GM23338 (cell line): ENCODE measurements around the gene PTPDC1. TPM values are rescaled to one million over a fixed set of nuclear protein-coding genes. Genes with fewer than 3 reads are reported as not detected.

Experiments used
- ATAC-seq: fragments of 200-7000 bp; cut with Tn5 transposase; 3 replicates; pipeline ENCODE4 v1.9.1; 2020
- DNase-seq: peaks from one replicate; pipeline ENCODE4 v3.0.0-alpha.2; 2015; ENCODE audit warnings: low spot score
- H2AFZ ChIP-seq: fragments of 200-600 bp; sonication (generic); 2 replicates; pipeline ENCODE4 v1.8.0; 2016; ENCODE audit warnings: antibody characterized with exemption, mild to moderate bottlenecking, moderate library complexity
- H3F3A ChIP-seq: fragments of 200-600 bp; sonication (generic); replicated peaks from 2 replicates; pipeline ENCODE4 v1.8.0; 2017; ENCODE audit warnings: antibody characterized with exemption, mixed run types, low read depth
- H3K27ac ChIP-seq: fragments of 200-600 bp; sonication (generic); 2 replicates; pipeline ENCODE4 v1.6.1; 2016; ENCODE audit warnings: low read depth
- H3K27me3 ChIP-seq: fragments of 200-600 bp; sonication (generic); 2 replicates; pipeline ENCODE4 v1.8.0; 2016; ENCODE audit warnings: mild to moderate bottlenecking, mixed run types, moderate library complexity; ENCODE audit not compliant: insufficient read depth
- H3K36me3 ChIP-seq: fragments of 200-600 bp; sonication (generic); 2 replicates; pipeline ENCODE4 v1.8.0; 2016; ENCODE audit warnings: mild to moderate bottlenecking; ENCODE audit not compliant: insufficient read depth
- H3K4me1 ChIP-seq: fragments of 200-600 bp; sonication (generic); 2 replicates; pipeline ENCODE4 v1.8.0; 2016; ENCODE audit warnings: mild to moderate bottlenecking, moderate library complexity; ENCODE audit not compliant: insufficient read depth
- H3K4me2 ChIP-seq: fragments of 200-600 bp; sonication (generic); 2 replicates; pipeline ENCODE4 v1.7.1; 2017; ENCODE audit warnings: mixed run types
- H3K4me3 ChIP-seq: fragments of 200-600 bp; sonication (generic); 2 replicates; pipeline ENCODE4 v1.6.1; 2016; ENCODE audit warnings: mixed run types
- H3K79me2 ChIP-seq: fragments of 200-600 bp; sonication (generic); replicated peaks from 2 replicates; pipeline ENCODE4 v1.8.0; 2017; ENCODE audit warnings: mild to moderate bottlenecking; ENCODE audit not compliant: insufficient read depth
- H3K9me2 ChIP-seq: fragments of 200-600 bp; sonication (generic); 2 replicates; pipeline ENCODE4 v1.8.0; 2017; ENCODE audit not compliant: insufficient read depth
- H4K20me1 ChIP-seq: fragments of 200-600 bp; sonication (generic); replicated peaks from 2 replicates; pipeline ENCODE4 v1.8.0; 2017; ENCODE audit warnings: mild to moderate bottlenecking; ENCODE audit not compliant: insufficient read depth
- H3K27ac Mint-ChIP-seq: 2 replicates; pipeline ENCODE4 v1.8.0; 2020; ENCODE audit warnings: inconsistent platforms, mild to moderate bottlenecking, moderate library complexity, mixed read lengths
- H3K27me3 Mint-ChIP-seq: 3 replicates; pipeline ENCODE4 v1.8.0; 2022; ENCODE audit warnings: low read depth, mild to moderate bottlenecking, moderate library complexity, mixed read lengths, inconsistent platforms; ENCODE audit not compliant: insufficient read depth, poor library complexity
- H3K36me3 Mint-ChIP-seq: 3 replicates; pipeline ENCODE4 v1.8.0; 2021; ENCODE audit warnings: low read depth, mild to moderate bottlenecking, inconsistent platforms, moderate library complexity, mixed read lengths
- H3K4me1 Mint-ChIP-seq: 3 replicates; pipeline ENCODE4 v1.8.0; 2020; ENCODE audit warnings: mild to moderate bottlenecking, inconsistent platforms, mixed read lengths
- H3K4me3 Mint-ChIP-seq: 3 replicates; pipeline ENCODE4 v1.8.0; 2021; ENCODE audit warnings: moderate library complexity, mild to moderate bottlenecking, inconsistent platforms, mixed read lengths
- H3K9me3 Mint-ChIP-seq: 3 replicates; pipeline ENCODE4 v1.8.0; 2020; ENCODE audit warnings: moderate library complexity, mild to moderate bottlenecking, inconsistent platforms, mixed read lengths
- CREB1 ChIP-seq: fragments of 250-450 bp; sonication (Bioruptor Pico); IDR thresholded peaks from 2 replicates; pipeline ENCODE4 v1.5.0; 2020; ENCODE audit warnings: low read depth, mild to moderate bottlenecking, moderate library complexity
- ETS1 ChIP-seq: IDR thresholded peaks from 2 replicates; pipeline ENCODE4 v1.6.1; 2016; ENCODE audit warnings: antibody characterized with exemption
- EZH2 ChIP-seq: fragments of 200-600 bp; sonication (generic); IDR thresholded peaks from one replicate; pipeline ENCODE4 v1.8.0; 2017; ENCODE audit warnings: antibody characterized with exemption, mild to moderate bottlenecking, low read depth; ENCODE audit not compliant: unreplicated experiment
- JUNB ChIP-seq: IDR thresholded peaks from one replicate; pipeline ENCODE4 v1.6.1; 2016; ENCODE audit warnings: antibody characterized with exemption; ENCODE audit not compliant: unreplicated experiment
- NANOG ChIP-seq: IDR thresholded peaks from 2 replicates; pipeline ENCODE4 v1.6.1; 2016; ENCODE audit warnings: antibody characterized with exemption, borderline replicate concordance
- POLR2AphosphoS5 ChIP-seq: IDR thresholded peaks from 2 replicates; pipeline ENCODE4 v1.6.1; 2016; ENCODE audit warnings: antibody characterized with exemption, low read depth
- REST ChIP-seq: IDR thresholded peaks from one replicate; pipeline ENCODE4 v1.6.1; 2018; ENCODE audit warnings: antibody characterized with exemption; ENCODE audit not compliant: unreplicated experiment
- STAT1 ChIP-seq: IDR thresholded peaks from one replicate; pipeline ENCODE4 v1.6.1; 2016; ENCODE audit warnings: antibody characterized with exemption; ENCODE audit not compliant: unreplicated experiment
- ZNF114 ChIP-seq: fragments of 250-450 bp; sonication (Bioruptor Pico); IDR thresholded peaks from 2 replicates; pipeline ENCODE4 v1.5.0; 2020; ENCODE audit warnings: mild to moderate bottlenecking, moderate library complexity
- ZNF462 ChIP-seq: fragments of 250-450 bp; sonication (Bioruptor Pico); IDR thresholded peaks from 2 replicates; pipeline ENCODE4 v1.5.0; 2020; ENCODE audit warnings: mild to moderate bottlenecking, moderate library complexity
- long read RNA-seq: library from polyadenylated mRNA; unstranded; transcript quantifications from one replicate; pipeline ENCODE4 v2.0.0, GENCODE V29; 2020; ENCODE audit not compliant: unreplicated experiment
- polyA plus RNA-seq: library from polyadenylated mRNA; unstranded; fragments of >200 nt; fragmentation: Nextera tagmentation; extraction: Ambion mirVana; gene quantifications from 2 replicates; pipeline ENCODE4 v1.2.1, GENCODE V29; 2016
- total RNA-seq: library from RNA; depleted of rRNA; stranded (reverse); fragments of >200 nt; shearing (Covaris generic); gene quantifications from 2 replicates; pipeline ENCODE4 v1.2.3, GENCODE V29; 2014; rRNA removed
- TF ChIP-seq, protein P1 (sequence below), 2 experiments: fragments of 200-600 bp in 1 of 2; sonication (generic) in 1 of 2; conservative IDR thresholded peaks; 2 replicates each; pipeline versions ENCODE4 v1.5.1 to v1.6.1; 2016 to 2017; ENCODE audit warnings: antibody characterized with exemption in 2 of 2, low read depth in 2 of 2, mild to moderate bottlenecking in 2 of 2, moderate library complexity in 1 of 2

PTPDC1 gene, protein sequence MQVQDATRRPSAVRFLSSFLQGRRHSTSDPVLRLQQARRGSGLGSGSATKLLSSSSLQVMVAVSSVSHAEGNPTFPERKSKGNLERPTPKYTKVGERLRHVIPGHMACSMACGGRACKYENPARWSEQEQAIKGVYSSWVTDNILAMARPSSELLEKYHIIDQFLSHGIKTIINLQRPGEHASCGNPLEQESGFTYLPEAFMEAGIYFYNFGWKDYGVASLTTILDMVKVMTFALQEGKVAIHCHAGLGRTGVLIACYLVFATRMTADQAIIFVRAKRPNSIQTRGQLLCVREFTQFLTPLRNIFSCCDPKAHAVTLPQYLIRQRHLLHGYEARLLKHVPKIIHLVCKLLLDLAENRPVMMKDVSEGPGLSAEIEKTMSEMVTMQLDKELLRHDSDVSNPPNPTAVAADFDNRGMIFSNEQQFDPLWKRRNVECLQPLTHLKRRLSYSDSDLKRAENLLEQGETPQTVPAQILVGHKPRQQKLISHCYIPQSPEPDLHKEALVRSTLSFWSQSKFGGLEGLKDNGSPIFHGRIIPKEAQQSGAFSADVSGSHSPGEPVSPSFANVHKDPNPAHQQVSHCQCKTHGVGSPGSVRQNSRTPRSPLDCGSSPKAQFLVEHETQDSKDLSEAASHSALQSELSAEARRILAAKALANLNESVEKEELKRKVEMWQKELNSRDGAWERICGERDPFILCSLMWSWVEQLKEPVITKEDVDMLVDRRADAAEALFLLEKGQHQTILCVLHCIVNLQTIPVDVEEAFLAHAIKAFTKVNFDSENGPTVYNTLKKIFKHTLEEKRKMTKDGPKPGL
- 10.0 and 10.6 TPM in 2 replicates for total RNA-seq
- polyA plus RNA-seq = 3.8 and 4.3 TPM in 2 replicates
- long read RNA-seq, full-length matches to known transcripts = 1 of 6 reads
- long read RNA-seq, partial matches to known transcripts = 1 of 6 reads
- long read RNA-seq, other reads (novel, unspliced or antisense) = 4 of 6 reads

GRCh38 chr9:94084314-94084713 is at the start of gene PTPDC1:
PTPDC1 (plus strand) TSS chr9:94084464; CDS start chr9:94084531, 67 bp downstream.
- Mint-ChIP-seq H3K27me3 (peaks cover 2% of the 10 kb centered on the region), H3K36me3 (peaks cover 4% of the 10 kb centered on the region; the same call in 1 of the 3 replicates), H3K9me3 (no peaks in the 10 kb centered on the region), H3K4me3 (peak within 1 kb of the TSS; percentile 57), H3K4me1 (peaks cover 32% of the 10 kb centered on the region), H3K27ac (peak within 1 kb of the TSS; percentile 80)
- DNase-seq = peak; percentile 88
- Histone ChIP-seq H2AFZ (no peak within 1 kb of the TSS), H3K4me3 (peak within 1 kb of the TSS; percentile 35), H3K4me1 (peaks cover 9% of the 10 kb centered on the region), H3K79me2 (no peaks in the 10 kb centered on the region), H3K4me2 (peak within 1 kb of the TSS; percentile 67), H3K9me2 (no peaks in the 10 kb centered on the region), H3K27me3 (no peaks in the 10 kb centered on the region), H3K36me3 (no peaks in the 10 kb centered on the region), H4K20me1 (no peaks in the 10 kb centered on the region), H3F3A (no peaks in the 10 kb centered on the region), H3K27ac (peak within 1 kb of the TSS; percentile 78)
- peak; percentile 97 for ATAC-seq
- TF ChIP-seq, protein P1, sequence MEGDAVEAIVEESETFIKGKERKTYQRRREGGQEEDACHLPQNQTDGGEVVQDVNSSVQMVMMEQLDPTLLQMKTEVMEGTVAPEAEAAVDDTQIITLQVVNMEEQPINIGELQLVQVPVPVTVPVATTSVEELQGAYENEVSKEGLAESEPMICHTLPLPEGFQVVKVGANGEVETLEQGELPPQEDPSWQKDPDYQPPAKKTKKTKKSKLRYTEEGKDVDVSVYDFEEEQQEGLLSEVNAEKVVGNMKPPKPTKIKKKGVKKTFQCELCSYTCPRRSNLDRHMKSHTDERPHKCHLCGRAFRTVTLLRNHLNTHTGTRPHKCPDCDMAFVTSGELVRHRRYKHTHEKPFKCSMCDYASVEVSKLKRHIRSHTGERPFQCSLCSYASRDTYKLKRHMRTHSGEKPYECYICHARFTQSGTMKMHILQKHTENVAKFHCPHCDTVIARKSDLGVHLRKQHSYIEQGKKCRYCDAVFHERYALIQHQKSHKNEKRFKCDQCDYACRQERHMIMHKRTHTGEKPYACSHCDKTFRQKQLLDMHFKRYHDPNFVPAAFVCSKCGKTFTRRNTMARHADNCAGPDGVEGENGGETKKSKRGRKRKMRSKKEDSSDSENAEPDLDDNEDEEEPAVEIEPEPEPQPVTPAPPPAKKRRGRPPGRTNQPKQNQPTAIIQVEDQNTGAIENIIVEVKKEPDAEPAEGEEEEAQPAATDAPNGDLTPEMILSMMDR (conservative IDR thresholded peaks at IDR 0.05; ENCODE audit: low read depth in 2 of 2) = no peak
- TF ChIP-seq ZNF114 (CRISPR knock-in tag) (no peak), ETS1 (no peak), CREB1 (CRISPR knock-in tag) (no peak), NANOG (no peak), REST (no peak), POLR2AphosphoS5 (no peak), JUNB (no peak), ZNF462 (CRISPR knock-in tag) (no peak), STAT1 (no peak), EZH2 (no peak)
